GM21576 (cell line): ENCODE data around the gene METAP1D.

ENCODE experiments used
- ATAC-seq: cut with Tn5 transposase; IDR thresholded peaks from one replicate; pipeline ENCODE4 v1.9.1; 2021; ENCODE audit warnings: mild to moderate bottlenecking, moderate library complexity; ENCODE audit not compliant: unreplicated experiment

The METAP1D gene

GRCh38 chr2:172079416-172079815 is 79.7 kb downstream of the METAP1D start:
- no peak for ATAC-seq

DNA sequence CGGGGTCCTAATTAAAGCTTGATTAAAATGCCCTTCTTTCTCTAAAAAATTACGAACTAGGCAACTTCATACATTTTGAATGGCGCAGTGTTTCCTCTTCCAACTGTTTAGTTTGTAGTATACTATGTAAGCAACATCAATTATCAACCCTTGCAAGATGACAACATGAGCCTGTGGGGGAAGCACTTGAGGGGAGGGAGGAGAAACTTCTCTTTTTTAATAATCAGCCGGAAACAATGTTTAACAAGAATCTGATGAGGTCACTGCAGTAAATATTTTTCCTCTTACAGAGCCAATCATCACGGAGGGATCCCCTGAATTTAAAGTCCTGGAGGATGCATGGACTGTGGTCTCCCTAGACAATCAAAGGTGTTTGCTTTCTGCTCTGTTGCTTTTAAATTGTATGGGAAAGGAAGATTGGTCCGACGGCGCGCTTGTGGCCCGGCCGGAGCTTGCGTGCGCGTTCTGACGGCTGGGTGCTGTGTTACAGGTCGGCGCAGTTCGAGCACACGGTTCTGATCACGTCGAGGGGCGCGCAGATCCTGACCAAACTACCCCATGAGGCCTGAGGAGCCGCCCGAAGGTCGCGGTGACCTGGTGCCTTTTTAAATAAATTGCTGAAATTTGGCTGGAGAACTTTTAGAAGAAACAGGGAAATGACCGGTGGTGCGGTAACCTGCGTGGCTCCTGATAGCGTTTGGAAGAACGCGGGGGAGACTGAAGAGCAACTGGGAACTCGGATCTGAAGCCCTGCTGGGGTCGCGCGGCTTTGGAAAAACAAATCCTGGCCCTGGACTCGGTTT is 80.3 kb downstream of the METAP1D start:
- no peak for ATAC-seq

GRCh38 chr2:172080641-172081220 is 81.0 kb downstream of the METAP1D start:
- ATAC-seq = no peak

- ATAC-seq = no peak
Measured at GRCh38 chr2:172081221-172082022, 81.7 kb downstream of the METAP1D start.

DNA sequence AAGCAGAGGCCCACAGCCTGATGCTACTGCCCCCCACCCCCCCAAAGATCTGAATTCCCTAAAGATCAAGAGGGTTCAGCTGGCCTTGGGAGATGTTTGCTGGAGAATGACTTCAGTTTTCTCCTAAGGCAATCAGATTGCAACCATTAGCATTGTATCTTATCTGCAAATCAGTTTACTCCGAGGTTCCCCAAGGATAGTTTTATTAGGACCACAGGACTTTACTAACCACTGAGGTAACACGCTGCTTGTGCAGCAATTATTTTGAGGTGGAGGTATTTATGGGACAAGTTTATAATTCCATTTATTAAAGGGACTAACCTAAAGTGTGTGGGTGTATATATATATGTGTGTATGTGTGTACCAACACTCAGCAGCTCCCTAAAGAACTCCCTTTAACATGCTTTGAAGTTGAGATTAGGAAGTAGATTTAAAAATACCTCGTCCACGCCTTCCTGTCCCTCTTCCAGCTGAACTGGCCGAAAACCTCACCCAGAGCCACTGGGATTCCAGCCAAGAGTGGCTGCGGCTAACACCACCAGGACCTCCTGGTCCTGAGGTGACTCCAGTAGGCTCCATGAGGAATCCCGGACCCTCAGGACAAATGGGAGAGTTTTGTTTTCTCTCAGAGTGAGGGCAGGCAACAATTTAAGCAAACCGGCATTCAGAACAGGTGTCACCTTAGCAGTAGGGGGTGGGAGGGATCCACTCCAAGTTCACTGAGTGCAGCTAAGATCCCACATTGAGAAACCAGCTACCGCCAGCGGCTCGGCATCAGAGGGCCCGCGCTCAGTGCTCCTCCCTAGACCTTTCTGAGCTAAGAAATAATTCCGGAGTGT is 82.6 kb downstream of the METAP1D start:
- ATAC-seq = no peak

- ATAC-seq = no peak
Measured at GRCh38 chr2:172082944-172083627, 83.3 kb downstream of the METAP1D start.

DNA sequence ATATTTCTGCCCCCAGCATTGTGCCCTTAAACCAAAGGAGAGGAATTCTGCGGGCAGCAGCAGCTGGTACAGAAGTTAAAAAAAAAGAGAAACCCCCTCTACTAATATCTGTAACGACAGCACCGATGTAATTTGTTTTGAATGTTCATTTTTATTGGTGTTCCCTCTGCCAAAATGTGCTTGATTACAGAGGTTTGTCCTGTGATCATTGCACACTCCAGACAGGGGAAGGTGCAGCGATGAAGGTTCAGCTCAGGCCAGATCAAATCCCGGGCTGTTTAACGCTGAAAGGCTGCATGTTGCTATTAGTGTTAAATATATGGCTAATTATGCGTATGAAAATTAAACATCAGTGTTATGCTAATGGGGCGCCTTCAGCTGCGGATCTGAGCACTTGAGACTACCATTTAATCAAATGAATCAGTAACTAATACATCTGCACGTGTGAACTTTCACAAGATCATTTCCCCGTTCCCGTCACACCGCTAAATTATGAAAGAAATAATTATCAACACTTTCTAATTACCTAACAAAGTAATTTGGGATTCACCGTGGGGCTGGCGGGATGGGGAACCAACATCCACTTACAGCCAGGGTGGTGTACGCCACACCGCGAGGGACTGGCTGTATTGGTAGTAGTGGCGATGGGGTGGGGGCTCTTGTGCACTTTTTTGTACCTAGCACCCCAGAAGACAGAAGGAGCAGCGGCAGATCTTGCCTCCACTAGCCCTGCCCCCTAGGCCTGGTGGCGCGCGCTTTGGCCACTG is 84.1 kb downstream of the METAP1D start:
- no peak for ATAC-seq

DNA sequence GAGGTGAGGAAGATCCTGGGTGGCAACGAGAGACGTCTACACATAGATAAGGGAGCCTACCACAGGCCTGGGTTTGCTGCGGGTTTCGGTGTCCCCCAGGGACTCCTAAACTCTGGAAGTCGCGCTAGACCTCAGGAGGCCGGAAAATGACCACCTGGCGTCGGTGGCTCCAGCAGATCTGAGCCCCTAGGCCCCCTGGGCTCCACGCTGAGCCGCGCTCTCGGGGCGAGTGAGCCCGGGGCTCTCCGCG is 84.6 kb downstream of the METAP1D start:
- no peak for ATAC-seq

DNA sequence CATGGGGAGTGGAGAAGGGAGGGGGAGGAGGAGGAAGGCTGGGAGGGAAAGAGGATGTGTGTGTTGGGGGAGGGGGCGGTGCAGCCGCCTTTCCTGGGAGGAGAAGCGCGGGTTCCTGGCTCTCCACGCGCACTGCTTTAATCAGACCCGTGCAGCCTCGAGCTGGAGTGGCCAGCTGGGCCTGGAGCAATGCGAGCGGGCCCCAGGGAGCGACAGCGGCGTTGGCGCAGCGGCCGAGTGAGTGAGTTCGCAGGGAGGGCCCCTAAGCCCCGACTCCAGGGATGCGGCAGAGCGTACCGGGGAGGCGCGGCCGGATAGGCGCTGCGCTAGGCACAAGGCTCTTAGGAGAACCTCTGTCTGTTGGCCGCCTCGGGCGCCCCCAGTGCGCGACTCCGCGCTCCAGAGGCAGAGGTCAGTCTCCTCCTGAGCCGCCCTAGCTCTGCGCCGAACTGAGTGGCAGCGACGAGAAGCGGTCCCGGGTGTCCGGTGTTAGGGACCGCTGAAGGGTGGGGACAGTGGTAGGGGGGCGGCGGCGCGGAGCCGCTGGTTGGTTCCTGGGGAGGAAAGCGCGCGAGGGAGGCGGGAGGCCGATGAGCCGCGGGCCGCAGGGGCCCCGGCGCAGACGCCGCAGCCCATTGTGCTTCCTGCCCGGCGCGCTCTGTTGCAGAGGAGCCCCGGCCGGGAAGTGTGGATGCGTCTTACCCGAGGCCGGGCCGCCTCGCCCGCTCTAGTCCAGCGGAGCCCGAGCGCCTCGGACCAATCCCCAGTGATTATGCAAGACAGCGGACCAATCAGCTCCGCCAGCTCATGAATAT is 85.1 kb downstream of the METAP1D start:
- ATAC-seq = peak; percentile 85

DNA sequence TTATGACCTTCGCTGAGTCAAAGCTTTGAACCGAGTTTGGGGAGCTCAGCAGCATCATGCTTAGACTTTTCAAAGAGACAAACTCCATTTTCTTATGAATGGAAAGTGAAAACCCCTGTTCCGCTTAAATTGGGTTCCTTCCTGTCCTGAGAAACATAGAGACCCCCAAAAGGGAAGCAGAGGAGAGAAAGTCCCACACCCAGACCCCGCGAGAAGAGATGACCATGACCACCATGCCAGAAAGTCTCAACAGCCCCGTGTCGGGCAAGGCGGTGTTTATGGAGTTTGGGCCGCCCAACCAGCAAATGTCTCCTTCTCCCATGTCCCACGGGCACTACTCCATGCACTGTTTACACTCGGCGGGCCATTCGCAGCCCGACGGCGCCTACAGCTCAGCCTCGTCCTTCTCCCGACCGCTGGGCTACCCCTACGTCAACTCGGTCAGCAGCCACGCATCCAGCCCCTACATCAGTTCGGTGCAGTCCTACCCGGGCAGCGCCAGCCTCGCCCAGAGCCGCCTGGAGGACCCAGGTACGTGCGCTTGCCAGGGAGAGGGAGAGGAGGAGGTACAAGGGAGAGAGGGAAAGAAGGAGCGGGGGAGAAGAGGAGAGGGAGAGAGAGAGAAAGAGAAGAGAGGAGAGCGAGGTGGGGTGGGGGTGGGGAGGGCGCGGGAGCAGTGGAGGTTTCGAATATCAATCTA is 85.9 kb downstream of the METAP1D start, which contains the start of gene DLX1:
DLX1 (plus strand) TSS at position 48 of the 700 bp plus-strand sequence; CDS start at position 219, 171 bp downstream.
- ATAC-seq = peak; percentile 4

DNA sequence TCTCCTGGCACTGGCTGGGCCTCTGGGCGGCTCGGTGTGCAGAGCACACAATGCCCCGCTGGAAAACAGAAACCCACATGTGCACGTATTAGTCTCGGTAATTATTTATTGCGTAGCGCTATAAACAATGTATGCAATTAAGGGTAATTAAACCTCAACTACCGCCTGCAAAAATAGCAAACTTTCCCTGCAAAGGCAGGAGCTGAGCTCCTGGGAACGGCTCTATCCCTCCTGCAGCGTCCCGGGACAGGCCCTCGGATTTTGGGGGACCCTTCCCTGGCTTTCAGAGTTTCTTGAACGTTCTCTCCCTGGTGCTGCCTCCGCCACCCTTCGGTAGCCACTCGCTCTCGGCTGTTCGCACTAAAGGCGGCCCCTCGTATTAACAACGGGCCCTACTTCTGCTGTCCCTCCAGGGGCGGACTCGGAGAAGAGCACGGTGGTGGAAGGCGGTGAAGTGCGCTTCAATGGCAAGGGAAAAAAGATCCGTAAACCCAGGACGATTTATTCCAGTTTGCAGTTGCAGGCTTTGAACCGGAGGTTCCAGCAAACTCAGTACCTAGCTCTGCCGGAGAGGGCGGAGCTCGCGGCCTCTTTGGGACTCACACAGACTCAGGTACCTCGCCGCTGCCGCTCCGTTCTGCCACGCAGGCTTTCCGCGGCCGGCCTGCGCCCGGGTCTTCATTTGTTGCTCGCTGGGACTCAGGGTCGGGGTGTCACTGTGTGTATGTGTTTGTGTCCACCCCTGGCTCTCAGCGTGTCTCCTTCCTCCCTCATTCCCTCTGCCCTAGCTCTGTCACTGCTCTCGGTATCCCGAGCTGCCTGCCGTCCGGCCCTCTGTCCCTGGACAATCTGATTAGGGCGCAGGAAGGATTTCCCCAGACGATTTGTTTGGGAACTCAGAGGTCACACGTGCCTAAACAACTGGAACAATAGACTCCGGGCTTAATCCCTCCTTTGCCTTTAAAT is 86.8 kb downstream of the METAP1D start:
- peak; percentile 37 for ATAC-seq

DNA sequence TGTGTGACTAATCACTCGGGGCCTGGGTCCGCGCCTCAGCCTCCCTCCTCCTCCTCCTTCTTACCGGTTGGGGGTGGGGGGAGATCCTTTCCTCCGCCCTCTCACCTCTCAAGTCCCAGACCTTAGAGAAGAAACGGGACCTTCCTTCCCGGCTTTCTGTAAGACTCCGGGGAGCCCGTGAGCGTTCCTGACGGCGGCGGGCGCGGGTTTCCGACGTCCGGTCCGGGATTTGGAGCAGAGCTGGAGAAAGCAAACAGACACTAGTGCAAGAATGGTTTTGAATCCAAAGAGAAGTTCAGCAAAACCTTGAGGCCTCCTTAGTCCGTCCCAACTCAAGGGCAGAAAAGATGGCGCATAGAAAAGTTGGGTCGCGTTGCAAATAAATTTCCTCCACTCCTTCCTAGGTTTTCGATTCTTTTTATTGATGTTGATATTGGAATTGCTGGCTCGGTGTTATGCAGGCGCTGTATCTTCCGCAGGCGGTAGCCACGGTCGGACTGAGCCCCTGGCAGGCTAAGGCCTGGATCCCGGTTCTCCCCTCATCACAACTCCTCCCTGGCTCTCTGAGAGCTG is 87.5 kb downstream of the METAP1D start:
- ATAC-seq = no peak

DNA sequence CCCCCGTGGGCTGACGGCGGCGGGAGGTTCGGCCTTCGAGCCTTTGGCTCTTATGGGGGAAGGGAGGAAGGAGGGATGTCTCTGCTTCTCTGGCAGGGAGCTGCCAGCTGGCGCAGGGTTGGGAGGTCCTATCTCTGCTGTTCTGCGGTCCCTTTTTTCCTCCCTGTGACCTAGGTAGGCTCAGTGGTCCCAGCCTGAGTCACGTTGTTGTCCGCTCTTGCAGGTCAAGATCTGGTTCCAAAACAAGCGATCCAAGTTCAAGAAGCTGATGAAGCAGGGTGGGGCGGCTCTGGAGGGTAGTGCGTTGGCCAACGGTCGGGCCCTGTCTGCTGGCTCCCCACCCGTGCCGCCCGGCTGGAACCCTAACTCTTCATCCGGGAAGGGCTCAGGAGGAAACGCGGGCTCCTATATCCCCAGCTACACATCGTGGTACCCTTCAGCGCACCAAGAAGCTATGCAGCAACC is 88.1 kb downstream of the METAP1D start:
- no peak for ATAC-seq

DNA sequence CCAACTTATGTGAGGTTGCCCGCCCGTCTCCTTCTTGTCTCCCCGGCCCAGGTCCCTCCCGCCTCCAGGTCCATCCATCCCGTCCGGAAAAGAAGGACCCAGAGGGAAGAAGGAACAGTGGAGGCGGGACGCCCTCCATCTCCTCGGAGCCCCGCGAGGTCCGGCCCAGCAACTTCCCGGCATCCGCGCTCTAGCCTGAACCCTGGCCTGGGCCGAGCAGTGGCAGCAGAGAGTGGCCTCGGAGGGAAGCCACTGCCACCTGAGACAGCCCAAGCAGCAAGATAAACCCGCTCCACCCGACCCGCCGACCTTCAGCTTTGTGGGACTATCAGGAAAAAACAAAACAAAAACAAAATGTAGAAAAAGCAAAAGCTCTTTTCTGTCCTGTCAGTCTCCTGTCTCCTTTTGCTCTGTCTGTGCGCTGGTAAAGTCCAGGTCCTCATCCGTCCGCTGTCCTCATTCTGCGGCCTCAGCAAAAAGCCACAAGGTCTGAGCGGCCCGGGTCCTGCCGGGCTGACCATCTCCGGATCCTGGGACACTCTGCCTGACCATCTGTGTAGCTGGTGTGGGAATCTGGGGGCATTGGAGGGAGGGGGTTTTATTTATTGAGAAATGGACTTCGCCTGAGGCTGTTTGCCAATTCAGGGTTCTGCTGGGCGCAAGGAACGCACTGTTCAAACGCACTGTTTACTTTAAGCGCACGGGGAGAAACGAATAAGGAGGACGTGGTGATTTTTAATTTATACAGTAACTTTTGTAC is 88.7 kb downstream of the METAP1D start:
- ATAC-seq = no peak

GRCh38 chr2:172089005-172089504 is 89.3 kb downstream of the METAP1D start:
- no peak for ATAC-seq

GRCh38 chr2:172089633-172090032 is 89.9 kb downstream of the METAP1D start:
- no peak for ATAC-seq
